Measurements from ENCODE around the gene IDH3A.

Gene IDH3A

DNA sequence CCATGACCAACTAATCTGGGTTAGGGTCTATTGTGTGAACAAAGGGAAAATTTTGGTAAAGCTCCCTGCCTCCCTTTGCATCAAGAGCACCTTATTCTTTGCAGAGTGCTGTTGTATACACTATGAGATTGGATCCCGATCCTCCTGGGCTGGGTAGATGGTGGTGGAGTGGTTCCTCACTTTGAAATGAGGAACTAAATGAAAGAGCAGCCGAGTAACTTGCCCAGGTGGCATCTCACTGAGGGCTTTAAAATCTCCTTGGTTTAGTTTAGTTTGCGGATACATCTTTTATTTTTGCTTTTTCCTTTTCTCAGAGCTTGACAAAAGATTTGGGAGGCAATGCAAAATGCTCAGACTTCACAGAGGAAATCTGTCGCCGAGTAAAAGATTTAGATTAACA lies 19.4 kb downstream of the IDH3A start:
- H3K27me3 ChIP-seq: no peaks in the 10 kb centered on the region
- TF ChIP-seq, protein P1, sequence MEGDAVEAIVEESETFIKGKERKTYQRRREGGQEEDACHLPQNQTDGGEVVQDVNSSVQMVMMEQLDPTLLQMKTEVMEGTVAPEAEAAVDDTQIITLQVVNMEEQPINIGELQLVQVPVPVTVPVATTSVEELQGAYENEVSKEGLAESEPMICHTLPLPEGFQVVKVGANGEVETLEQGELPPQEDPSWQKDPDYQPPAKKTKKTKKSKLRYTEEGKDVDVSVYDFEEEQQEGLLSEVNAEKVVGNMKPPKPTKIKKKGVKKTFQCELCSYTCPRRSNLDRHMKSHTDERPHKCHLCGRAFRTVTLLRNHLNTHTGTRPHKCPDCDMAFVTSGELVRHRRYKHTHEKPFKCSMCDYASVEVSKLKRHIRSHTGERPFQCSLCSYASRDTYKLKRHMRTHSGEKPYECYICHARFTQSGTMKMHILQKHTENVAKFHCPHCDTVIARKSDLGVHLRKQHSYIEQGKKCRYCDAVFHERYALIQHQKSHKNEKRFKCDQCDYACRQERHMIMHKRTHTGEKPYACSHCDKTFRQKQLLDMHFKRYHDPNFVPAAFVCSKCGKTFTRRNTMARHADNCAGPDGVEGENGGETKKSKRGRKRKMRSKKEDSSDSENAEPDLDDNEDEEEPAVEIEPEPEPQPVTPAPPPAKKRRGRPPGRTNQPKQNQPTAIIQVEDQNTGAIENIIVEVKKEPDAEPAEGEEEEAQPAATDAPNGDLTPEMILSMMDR (IDR thresholded peaks at IDR 0.05; ENCODE audit: low read depth, low read length): no peak
- no peak overlapping the region for H3K4me3 ChIP-seq (ENCODE audit: low read depth, low read length)

DNA sequence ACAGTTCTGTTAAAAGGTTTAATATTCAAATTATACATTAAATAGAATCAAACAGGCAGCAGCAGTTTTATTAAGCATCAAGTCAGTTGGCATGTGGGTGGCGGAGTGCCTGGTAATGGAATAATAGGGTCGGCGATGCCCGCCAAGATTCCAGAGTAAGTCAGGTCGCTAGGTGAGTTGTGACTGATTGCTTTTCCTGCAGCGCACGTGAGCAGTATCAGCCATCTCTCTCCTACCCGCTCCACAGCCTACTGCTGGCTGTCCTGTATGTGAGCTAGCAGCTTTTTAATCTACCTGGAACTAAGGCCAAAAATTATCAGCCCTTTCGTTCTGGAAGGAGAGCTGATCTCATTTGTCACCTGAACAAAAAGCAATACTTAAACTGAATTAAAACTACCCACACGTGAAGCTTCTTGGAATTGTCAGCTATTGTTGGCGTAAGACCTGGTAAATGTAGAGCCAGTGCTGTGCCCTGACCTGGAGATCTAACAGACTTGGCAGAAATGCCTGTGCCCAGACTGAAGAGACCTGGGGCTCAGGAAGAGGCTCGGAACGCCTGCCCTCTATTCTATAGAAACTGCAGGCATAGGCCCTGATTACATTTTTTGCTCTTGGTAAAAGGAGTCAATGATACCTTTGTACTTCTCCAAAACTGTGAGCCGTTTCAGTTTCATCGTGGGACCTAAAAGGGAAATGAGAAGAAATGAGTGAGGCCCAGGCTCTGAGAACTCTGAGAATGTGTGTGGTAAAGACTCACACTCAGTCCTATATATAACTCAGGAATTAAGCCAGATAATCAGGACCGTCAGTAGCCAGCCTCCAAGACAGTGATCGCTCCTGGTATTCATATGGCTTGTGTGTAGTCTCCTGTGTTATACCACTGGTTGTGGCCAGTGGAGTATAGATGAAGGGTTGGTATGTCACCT lies 21.9 kb downstream of the IDH3A start:
- Histone ChIP-seq H3K36me3 (peaks cover 40% of the 10 kb centered on the region), H3K27me3 (no peaks in the 10 kb centered on the region), H3K4me1 (no peaks in the 10 kb centered on the region), H3K4me3 (ENCODE audit: low read depth, low read length) (no peak overlapping the region), H3K9me3 (no peaks in the 10 kb centered on the region)
- TF ChIP-seq, protein P1 (IDR thresholded peaks at IDR 0.05; ENCODE audit: low read depth, low read length): no peak
- no peak for DNase-seq

More for the DNA sequence above, 19.4 kb downstream of the IDH3A start:
- peaks cover 53% of the 10 kb centered on the region for H3K36me3 ChIP-seq
- H3K9me3 ChIP-seq: no peaks in the 10 kb centered on the region
- H3K4me1 ChIP-seq: no peaks in the 10 kb centered on the region
- DNase-seq: no peak

DNA sequence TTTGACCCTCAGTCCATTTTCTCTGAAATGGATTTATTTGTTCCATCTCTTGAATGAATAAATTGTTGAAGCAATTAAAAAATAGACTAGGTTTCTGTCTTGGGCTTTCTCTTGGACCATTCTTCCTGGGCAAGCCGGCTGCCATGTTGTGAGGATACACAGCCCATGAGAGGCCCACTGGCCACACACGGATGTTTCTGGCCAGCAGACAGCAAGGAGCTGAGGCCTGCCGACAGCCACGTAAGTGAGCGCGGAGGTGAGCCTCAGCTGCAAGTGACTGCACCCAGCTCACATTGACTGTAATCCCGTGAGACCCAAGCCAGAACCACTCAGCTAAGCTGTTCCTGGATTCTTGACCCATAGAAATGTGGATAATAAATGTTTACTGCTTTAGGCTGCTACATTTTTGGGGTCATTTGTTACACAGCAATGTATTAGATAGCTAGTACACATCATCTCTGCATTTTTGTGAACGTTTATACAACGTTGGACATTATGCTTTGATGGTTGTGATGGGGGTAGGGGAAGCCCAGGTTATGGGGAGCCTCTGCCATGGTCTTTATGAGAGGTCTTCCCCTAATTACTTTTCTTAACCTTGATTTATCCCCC lies 22.8 kb downstream of the IDH3A start:
- TF ChIP-seq, protein P1 (IDR thresholded peaks at IDR 0.05; ENCODE audit: low read depth, low read length): no peak
- no peak overlapping the region for H3K4me3 ChIP-seq (ENCODE audit: low read depth, low read length)
- no peaks in the 10 kb centered on the region for H3K27me3 ChIP-seq
- H3K9me3 ChIP-seq: no peaks in the 10 kb centered on the region
- DNase-seq: no peak
- no peaks in the 10 kb centered on the region for H3K4me1 ChIP-seq
- peaks cover 32% of the 10 kb centered on the region for H3K36me3 ChIP-seq

DNA sequence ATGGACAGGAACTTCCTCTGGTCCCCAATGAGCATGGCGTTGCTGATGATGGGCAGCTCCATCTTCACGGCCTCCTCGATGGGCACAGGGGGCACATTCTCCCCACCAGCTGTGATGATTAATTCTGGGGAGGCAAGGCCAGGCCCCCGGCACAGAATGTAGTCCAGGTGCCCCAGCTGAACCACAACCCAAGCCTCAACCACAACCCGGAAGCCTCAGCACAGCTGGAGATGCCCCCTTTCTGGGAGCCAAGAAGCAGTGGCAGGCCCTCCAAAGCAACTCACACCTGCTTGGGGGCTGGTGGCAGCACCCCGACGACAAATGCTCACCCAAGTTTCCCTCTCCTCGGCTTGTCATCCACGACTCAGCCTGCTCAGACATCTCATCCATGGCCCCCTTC lies 25.2 kb downstream of the IDH3A start:
- no peaks in the 10 kb centered on the region for H3K9me3 ChIP-seq
- no peaks in the 10 kb centered on the region for H3K27me3 ChIP-seq
- H3K4me3 ChIP-seq (ENCODE audit: low read depth, low read length): no peak overlapping the region
- no peak for DNase-seq
- no peaks in the 10 kb centered on the region for H3K4me1 ChIP-seq
- TF ChIP-seq, protein P1 (IDR thresholded peaks at IDR 0.05; ENCODE audit: low read depth, low read length): no peak
- peaks cover 24% of the 10 kb centered on the region for H3K36me3 ChIP-seq

DNA sequence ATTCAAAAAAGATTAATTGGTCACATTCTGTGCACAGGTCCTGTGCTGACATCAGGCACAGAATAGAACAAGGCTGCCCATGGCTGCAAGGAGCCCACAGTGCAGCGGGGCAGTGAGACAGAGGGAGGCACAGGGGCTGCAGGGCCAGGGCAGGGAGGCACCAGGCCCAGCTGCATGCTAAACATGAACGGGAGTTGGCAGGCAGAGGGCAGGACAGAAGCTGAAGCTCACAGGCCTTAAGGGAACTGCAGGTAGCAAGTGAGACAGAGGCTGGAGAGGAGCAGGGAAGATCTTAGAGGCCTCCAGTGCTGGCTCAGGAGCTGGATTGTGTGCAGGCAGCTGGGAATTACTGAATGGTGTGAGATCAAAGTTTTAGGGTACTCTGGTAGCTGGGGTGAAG lies 26.2 kb downstream of the IDH3A start:
- DNase-seq: no peak
- peaks cover 19% of the 10 kb centered on the region for H3K36me3 ChIP-seq
- no peaks in the 10 kb centered on the region for H3K27me3 ChIP-seq
- H3K9me3 ChIP-seq: no peaks in the 10 kb centered on the region
- H3K4me3 ChIP-seq (ENCODE audit: low read depth, low read length): no peak overlapping the region
- H3K4me1 ChIP-seq: no peaks in the 10 kb centered on the region
- TF ChIP-seq, protein P1 (IDR thresholded peaks at IDR 0.05; ENCODE audit: low read depth, low read length): no peak

DNA sequence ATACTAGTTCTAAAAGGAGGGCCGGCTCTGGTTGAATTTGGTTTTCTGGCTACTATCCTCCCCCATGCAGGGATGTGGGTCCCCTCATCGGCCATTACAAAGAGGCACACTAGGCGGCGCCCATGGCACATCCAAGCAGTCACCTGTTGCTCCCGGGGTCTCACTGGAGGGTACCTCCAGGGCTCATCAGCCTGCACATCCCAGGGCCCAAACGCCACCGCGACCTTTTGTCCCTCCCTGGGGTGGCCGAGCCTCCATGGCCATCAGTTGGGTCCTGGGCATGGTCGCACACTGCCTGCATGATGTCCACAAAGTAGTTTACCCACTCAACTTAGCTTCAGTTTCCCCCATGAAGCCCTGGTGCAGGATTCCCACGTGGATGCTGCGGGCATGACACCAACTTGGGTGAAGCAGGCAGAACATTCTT lies 28.3 kb downstream of the IDH3A start:
- TF ChIP-seq, protein P1 (IDR thresholded peaks at IDR 0.05; ENCODE audit: low read depth, low read length): peak; percentile 87
- Histone ChIP-seq H3K4me1 (no peaks in the 10 kb centered on the region), H3K9me3 (no peaks in the 10 kb centered on the region), H3K36me3 (no peaks in the 10 kb centered on the region), H3K4me3 (ENCODE audit: low read depth, low read length) (no peak overlapping the region), H3K27me3 (no peaks in the 10 kb centered on the region)
- peak; percentile 67 for DNase-seq
